Right ventricle myocardium superior (tissue), 1 donor: Measurements from ENCODE around the gene SAMD8. TPM values are rescaled to one million over a fixed set of nuclear protein-coding genes. Genes with fewer than 3 reads are reported as not detected.
"Not testable (repeated sequence)": the region's sequence is repeated elsewhere in the genome, so short reads cannot be mapped to it uniquely, and the experiment has no call there.

Source experiments
- ATAC-seq: fragments of 200-7000 bp; cut with Tn5 transposase; one replicate; pipeline ENCODE4 v1.9.1; 2020; ENCODE audit warnings: mild to moderate bottlenecking; ENCODE audit not compliant: poor library complexity
- DNase-seq: peaks from one replicate; pipeline ENCODE4 v3.0.0-alpha.2; 2020
- intact Hi-C: fragments of 100-400 bp; cut with DNase I; formaldehyde crosslinking; loops from one replicate; pipeline ENCODE4 v1.11.2; 2022
- total RNA-seq: library from RNA; stranded (reverse); fragmentation: NEBNext Ultra II Directional; extraction: Animal tissue kit (Norgen Biotek cat#: 25700); gene quantifications from one replicate; pipeline ENCODE4 v1.2.1, GENCODE V29; 2021
- donor health status: DM: no; HTN: yes; CAD: no; lungs with severe emphysema.

The SAMD8 gene
- total RNA-seq, 1 donor from 2014 or later: 23.3 TPM

- DNase-seq, intact Hi-C loops, ATAC-seq: not testable (repeated sequence)
Observed at GRCh38 chr10:75203046-75203620, 91.7 kb downstream of the SAMD8 start.

DNA sequence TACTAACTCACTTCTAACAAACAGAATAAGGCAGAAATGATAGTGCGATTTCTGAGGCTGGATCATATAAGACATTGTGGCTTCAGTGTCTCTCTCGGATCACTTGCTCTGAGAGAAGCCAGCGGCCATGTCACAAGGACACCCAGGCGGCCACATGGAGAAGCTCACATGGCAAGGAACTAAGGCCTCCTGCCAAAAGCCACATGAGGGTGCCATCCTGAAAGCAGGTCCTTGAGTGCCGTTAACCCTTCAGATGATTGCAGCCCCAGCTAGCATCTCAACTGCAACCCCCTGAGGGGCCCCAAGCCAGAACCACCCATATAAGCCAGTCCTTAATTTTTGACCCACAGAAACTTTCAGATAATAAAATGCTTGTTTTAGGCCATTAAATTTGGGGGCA, 92.3 kb downstream of the SAMD8 start:
- DNase-seq (no peak), ATAC-seq (peak; percentile 65)
- intact Hi-C loops: no loop called here

DNA sequence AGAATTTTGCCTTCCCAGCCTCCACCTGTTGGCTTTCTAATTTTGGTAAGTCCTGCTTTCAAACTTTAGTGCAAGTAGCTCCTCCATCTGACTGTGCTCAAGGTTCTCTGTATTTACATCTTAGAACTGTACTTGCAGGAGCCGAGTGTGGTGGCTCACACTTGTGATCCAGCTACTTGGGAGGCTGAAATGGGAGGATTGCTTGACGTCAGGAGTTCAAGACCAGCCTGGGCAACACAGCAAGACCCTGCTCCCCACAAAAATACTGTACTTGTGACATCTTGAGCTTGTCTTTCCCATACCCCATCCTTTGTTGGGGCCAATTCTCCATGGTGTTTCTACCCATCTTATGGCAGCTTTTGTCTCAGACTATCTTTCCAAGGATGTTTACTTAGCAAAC, 94.5 kb downstream of the SAMD8 start:
- ATAC-seq (no peak), DNase-seq (no peak)
- intact Hi-C loops: no loop called here

- ATAC-seq, DNase-seq, intact Hi-C loops: not testable (repeated sequence)
Observed at GRCh38 chr10:75206638-75207037, 95.2 kb downstream of the SAMD8 start.

DNA sequence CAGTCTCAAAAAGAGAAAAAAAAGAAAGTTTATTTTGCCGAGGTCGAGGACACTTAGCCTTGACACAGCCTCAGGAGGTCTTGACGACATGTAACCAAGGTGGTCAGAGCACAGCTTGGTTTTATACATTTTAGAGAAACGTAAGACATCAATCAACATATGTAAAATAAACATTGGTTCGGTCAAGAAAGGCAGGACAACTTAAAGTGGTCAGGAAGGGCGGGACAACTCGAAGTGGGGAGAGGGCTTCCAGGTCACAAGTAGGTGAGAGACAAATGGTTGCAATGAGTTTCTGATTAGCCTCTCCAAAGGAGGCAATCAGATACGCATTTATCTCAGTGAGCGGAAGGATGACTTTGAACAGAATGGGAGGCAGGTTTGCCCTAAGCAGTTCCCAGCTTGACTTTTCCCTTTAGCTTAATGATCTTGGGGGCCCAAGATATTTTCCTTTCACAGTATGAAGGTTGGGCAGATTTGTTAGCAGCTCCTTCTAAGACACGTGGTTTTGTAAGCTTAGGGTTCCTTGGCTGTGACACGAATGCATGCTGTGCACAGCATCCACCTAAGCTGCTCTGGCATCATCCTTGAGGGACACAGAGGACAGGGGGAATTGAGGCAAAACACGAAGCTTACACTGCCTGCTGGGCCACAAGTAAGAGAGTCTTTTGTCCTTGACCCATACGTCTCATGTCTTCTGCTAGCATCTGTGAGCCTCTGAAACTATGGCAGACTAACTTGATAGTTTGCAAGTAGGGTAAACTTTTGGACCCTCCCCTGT, 95.8 kb downstream of the SAMD8 start:
- intact Hi-C loops: no loop called here
- no peak for ATAC-seq
- no peak for DNase-seq

DNA sequence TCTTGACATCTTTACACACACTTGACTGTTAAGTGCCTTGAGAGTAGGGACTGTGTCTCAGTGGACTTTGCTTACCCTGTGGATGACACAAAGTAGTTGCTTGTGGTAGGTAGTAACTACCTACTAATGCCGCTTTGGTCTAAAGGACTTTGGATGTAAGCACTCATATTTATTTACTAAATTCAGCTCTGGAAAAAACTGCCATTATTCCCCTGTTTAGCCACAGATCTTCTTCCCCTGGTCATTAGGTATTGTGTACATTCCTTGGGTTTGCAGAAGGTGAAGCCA, 96.3 kb downstream of the SAMD8 start:
- ATAC-seq (no peak), DNase-seq (no peak)
- intact Hi-C loops: no loop called here

GRCh38 chr10:75208181-75208580, 96.7 kb downstream of the SAMD8 start:
- intact Hi-C loops: no loop called here
- no peak for DNase-seq
- ATAC-seq: no peak

GRCh38 chr10:75209086-75209920, 97.8 kb downstream of the SAMD8 start:
- intact Hi-C loops: no loop called here
- DNase-seq (no peak), ATAC-seq (no peak)

- peak; percentile 91 for DNase-seq
- ATAC-seq: peak; percentile 84
- intact Hi-C loops: no loop called here
Observed at GRCh38 chr10:75209921-75210281, 98.4 kb downstream of the SAMD8 start.

DNA sequence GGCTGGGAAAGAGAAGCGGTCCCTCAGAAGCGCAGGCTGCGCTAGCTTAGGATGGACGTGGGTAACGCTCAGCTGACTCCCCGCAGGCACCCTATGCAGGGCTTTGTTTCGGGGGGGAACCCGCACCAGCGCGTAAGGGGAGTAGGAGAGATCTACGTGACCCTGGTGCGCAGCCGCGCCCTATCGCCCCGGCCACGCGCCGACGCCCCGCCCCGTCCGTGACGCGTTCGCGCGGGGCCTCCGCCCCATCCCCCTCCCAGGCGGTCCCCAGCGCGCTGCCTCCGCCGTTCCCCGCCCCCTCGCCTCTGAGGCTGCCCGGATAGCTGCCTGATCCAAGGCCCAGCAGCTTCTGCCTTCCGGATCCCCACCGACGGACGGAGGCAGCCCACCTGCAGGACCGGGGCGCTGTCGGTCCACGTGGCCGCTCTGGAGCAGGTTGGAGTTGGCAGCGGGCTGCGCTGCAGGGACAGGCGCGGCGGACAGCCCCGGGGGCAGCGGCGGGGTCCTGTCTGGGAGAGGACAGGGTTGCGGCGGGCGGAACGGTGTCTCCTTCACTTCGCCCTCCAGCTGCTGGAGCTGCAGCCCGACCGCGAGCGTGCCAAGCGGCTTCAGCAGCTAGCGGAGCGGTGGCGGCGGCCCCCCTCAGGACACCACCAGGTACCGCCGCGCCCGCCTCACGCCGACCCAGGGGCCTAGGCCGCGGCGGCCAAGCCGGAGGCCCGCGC, 99.0 kb downstream of the SAMD8 start, which contains the start of gene VDAC2:
Gene VDAC2, plus strand, starts transcription at position 515 of the 725 bp plus-strand sequence. CDS start 363 bp downstream, outside the sequence.
- intact Hi-C loops: no loop called here
- ATAC-seq: peak; percentile 98
- peak; percentile 95 for DNase-seq

DNA sequence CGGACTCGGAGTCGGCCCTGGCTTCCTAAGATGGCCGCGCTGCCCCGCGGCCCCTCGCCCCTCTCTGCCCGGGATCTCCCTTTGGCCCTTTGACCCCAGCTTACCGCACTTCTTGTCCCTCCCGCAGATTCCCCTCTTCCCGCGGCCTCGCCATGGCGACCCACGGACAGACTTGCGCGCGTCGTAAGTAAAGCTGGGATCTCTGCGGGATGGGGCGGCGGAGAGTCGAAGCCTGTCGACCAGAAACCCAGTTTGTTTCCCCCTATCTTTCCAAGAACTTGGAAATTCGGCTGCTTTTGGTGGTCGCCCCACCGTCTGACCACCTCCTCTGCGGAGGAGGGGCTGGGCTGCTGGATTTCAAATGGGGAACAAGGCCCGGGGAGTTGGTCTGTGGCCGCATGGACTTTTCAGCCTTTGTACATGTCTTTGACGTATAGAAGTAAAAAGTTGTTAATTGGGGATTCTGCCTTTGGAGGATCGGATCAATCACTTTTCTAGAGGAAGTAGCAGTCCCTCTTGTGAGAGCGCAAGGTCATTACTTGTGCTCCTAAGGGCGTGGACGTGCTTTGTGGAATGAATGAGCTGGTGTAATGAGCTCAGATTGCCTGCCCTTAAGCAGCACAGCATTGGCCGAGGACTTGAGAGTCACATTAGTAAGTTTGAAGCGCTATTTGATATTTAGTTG, 99.7 kb downstream of the SAMD8 start:
- intact Hi-C loops: no loop called here
- ATAC-seq: no peak
- DNase-seq: no peak

GRCh38 chr10:75212343-75212742, 100.9 kb downstream of the SAMD8 start:
- intact Hi-C loops: no loop called here
- ATAC-seq: no peak
- DNase-seq: no peak

- intact Hi-C loops: no loop called here
- DNase-seq (no peak), ATAC-seq (peak; percentile 18)
Observed at GRCh38 chr10:75220274-75220673, 108.8 kb downstream of the SAMD8 start.

DNA sequence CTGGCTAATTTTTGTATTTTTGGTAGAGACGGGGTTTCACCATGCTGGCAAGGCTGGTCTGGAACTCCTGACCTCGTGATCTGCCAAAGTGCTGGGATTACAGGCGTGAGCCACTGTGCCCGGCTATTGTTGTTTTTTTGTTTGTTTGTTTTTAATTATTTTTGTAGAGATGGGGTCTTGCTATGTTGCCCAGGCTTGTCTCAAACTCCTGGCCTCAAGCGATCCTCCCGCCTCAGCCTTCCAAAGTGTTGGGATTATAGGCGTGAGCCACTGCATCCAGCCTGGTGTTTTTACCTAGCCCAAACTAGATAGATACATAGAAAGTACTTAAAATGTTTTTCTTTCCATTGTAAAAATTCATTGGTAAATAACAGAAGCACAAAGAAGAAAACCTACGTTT, 110.0 kb downstream of the SAMD8 start:
- intact Hi-C loops, ATAC-seq, DNase-seq: not testable (repeated sequence)

DNA sequence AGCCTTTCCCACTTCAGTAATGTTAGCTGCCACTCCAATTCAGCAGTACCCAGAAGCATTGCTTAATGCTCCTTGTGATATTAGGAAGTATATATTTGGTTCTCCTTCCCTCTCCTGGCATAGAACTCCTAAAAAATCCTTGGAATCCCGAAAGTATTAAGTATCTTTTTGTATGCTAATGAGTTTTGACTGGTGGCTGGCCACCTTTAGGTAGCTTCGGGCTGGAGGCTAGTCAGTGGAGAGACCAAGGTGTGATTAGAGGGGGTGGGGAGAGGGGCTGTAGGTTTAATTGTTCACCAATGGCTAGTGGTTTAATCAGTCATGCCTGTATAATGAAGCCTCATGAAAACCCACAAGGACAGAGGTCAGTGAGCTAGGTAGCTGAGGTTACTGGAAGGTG, 112.1 kb downstream of the SAMD8 start:
- ATAC-seq (no peak), DNase-seq (no peak)
- intact Hi-C loops: no loop called here

DNA sequence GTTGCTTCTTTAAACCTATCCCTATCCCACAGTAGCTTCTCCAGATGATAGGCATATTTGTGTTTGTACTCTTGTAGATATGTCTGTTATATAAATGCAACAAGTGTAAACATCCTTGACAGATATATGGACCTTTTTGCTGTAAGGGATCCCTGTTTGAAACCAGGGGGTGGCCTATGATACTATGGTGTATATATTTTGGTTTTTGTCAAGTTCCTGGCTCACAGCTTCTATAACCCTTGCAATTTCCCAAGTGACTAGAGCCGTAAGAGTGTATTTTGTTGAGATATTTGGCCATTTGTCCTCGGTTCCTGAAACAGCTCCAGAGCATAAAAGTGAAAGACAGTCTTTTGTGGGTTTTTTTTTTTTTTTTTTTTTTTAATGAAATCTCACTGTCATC, 114.6 kb downstream of the SAMD8 start:
- intact Hi-C loops: no loop called here
- DNase-seq: no peak
- no peak for ATAC-seq

- ATAC-seq: no peak
- no peak for DNase-seq
- intact Hi-C loops: no loop called here
Observed at GRCh38 chr10:75226656-75227055, 115.2 kb downstream of the SAMD8 start.

- no peak for DNase-seq
- ATAC-seq: no peak
- intact Hi-C loops: no loop called here
Observed at GRCh38 chr10:75228278-75228677, 116.8 kb downstream of the SAMD8 start.

DNA sequence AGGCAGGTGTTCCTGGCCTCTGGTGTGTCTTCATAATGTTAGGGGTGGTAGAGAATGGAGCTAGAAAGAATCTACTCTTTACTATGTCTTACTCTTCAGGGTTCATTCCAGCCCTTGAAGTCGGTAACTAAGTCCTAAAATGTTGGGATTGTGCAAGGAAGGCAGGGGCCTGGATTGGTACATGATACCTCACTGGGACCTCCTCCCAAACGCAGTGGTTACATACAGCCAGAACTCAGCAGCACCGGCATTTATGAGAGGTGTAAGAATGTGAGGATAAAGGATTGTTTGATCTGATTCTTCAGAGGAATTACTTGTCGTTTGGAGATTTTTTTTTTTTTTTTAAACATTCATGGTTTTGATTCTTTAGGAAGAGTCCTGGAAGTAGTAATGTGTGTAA, 117.4 kb downstream of the SAMD8 start:
- DNase-seq (no peak), ATAC-seq (no peak)
- intact Hi-C loops: no loop called here
